Dedifferentiated amniotic fluid mesenchymal stem cell (primary cell): ENCODE measurements around the gene CLN6.
"Not testable (repeated sequence)": the region's sequence is repeated elsewhere in the genome, so short reads cannot be mapped to it uniquely, and the experiment has no call there.

Experiments
- DNase-seq: peaks from one replicate; pipeline ENCODE4 v3.0.0-alpha.2; 2016; ENCODE audit errors: extremely low spot score

The CLN6 gene

GRCh38 chr15:68206711-68207151 is 22.8 kb downstream of the CLN6 start:
- no peak for DNase-seq

- DNase-seq: no peak
Observed at GRCh38 chr15:68205954-68206539, 23.5 kb downstream of the CLN6 start.

DNA sequence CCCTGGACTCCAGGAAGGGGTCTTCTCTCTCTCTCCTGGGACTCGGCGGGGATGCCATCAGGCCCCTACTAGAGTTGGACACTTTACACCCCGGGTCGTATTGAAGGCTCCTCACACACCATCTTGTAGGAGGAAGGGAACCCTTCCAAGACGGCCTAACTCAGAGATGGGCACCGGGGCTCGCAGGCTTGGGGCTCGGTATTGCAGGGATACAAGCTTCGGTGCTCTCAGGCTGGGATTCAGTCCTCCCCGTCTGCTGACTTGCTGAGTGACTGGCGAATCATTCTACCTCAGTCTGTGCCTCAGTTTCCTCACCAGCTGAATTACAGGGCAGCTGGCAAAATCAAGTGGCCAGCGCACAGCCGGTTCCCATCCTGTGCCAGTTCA is 24.0 kb downstream of the CLN6 start:
- DNase-seq: no peak

- DNase-seq: no peak
Observed at GRCh38 chr15:68204776-68205557, 24.6 kb downstream of the CLN6 start, which contains the start of gene CALML4. Gene CALML4 (minus strand): TSS chr15:68205332. CDS start chr15:68205247, 85 bp downstream.

DNA sequence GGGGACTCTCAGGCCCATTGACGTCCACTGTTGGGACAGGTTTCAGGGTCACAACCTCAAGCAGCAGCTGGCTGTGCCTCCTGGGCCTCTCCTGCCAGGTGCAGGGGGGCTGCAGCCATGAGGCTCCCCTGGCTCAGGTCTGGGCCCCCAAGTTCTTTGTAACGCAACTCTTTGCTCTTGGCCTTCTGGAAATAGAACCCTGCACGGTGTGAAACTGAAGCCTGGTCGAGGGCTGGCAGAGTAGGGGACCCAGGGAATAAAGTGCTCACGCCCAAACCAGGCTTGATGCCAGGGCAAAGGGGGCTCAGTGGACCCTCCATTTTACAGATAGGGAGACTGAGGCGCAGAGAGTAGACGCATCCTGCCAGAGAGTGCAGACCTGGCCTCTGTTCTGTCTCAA is 25.2 kb downstream of the CLN6 start:
- DNase-seq: no peak

GRCh38 chr15:68203956-68204355 is 25.6 kb downstream of the CLN6 start:
- no peak for DNase-seq

DNA sequence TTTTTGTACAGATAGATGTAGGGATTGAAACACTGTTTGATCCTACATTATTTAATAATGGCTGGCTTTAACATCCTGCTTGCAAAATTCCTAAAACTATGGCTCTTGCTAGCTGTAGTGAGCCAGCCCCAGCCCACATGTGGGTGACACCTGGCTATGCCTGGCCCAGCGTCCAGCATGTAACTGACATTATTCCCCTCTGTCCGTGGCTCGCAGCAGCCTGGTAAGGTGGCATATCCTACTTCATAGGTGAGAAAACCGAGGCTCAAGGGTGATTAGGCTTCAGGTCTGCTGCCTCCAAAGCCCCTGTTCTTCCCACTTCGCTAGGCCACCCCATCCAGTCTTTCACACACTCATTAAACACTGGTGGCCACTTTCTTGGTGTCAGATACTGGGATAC is 26.0 kb downstream of the CLN6 start:
- no peak for DNase-seq

- DNase-seq: not testable (repeated sequence)
Observed at GRCh38 chr15:68202994-68203393, 26.5 kb downstream of the CLN6 start.

- no peak for DNase-seq
Observed at GRCh38 chr15:68201879-68202261, 27.7 kb downstream of the CLN6 start.

GRCh38 chr15:68201153-68201878 is 28.2 kb downstream of the CLN6 start:
- no peak for DNase-seq

DNA sequence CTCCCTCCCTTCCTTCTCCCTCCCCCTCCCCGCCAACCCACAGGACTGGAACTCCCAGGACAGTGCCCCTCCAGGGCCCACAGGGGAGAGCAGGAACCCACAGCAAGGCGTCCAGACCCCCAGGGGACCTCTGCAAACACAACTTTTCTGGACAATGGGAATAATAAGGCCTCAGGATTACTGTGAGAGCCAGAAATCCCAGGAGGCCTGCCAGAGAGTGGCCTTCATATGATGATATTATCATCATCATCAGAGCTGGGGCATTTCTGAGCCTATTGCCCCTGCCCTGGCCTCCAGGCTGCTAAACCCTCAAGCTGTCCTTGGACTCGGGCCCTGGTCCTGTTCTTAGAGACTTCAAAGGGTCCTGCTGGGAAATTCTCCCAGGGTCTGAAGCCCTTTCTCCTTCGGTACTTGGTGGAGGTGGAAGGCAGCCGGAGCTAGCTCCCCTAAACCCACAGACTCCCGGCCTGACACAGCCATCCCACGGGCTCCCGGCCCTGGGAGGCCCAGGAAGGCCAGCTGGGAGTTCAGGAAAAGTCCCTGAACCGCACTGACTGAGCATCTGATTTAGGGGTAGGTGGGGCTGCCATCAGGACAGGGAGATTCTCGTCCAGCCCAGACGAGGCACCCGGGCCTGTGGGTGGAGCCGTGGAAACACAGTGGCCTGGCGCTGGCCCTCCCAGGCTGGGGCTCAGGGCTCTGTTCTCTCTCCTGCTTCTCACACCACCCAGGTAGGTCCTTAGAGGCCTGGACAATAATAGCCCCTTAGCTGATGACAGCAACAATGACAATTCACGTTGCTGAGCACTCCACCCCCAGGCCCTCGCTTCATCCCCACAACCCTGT is 29.3 kb downstream of the CLN6 start:
- DNase-seq: no peak

- DNase-seq: no peak
Observed at GRCh38 chr15:68199340-68199739, 30.2 kb downstream of the CLN6 start.

GRCh38 chr15:68197661-68198437 is 31.7 kb downstream of the CLN6 start:
- no peak for DNase-seq

GRCh38 chr15:68197170-68197492 is 32.4 kb downstream of the CLN6 start:
- no peak for DNase-seq

GRCh38 chr15:68196445-68197169 is 32.9 kb downstream of the CLN6 start:
- DNase-seq: no peak

GRCh38 chr15:68195336-68196112 is 34.0 kb downstream of the CLN6 start:
- DNase-seq: no peak

DNA sequence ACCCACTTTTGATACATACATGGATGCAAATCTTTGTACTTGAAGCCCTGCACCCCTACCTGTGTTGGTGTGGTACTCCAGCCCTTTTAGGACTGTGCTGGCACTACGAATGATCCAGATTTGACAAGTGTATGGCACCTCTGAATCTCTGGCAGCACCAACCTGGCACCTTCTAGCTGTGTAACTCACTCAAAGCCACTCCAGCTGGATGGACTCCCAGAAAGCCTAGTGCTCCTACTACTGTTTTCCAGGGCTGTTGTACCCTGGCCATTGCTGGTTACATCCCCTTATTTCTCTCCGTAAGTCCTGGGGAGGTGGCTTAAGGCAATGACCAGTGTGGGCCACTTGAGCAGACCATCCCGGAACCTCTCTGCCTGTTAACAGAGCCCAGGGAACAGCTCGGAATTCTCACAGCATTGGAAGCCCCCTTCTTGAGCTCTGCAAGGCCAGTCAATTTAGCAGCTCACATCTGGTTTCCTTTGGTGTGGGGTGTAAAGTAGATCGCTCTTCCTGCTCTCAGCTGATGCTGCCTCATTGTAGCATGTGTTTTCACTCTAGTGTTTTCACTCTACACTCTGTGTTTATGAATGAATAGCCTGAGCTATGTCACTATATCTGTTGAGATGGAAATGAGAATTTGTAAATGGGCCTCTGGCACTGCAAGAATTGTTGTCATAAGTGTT is 36.6 kb downstream of the CLN6 start:
- DNase-seq: no peak

GRCh38 chr15:68192117-68192516 is 37.4 kb downstream of the CLN6 start:
- DNase-seq: no peak

GRCh38 chr15:68191555-68191954 is 38.0 kb downstream of the CLN6 start:
- no peak for DNase-seq
